ENCODE results near the gene PPP4R3A. TPM values are rescaled to one million over a fixed set of nuclear protein-coding genes. Genes with fewer than 3 reads are reported as not detected.
A peak's percentile ranks its signal among the peaks of the same experiment; 100 is the strongest.

Gene PPP4R3A
- total RNA-seq, 2 experiments from 2014 or later = 84.7 to 119 TPM

- intact Hi-C loops (cut with micrococcal nuclease; ENCODE audit: unreplicated experiment) = loop anchor here (1.0 to 2.0 kb wide), 2 partner anchors 53 to 241 kb away; no protein-coding TSS in a partner anchor
- Histone ChIP-seq H3K9me2 (ENCODE audit: insufficient read depth, low read length) (no peaks in the 10 kb centered on the region), H3K9me3 (ENCODE audit: low read length) (no peaks in the 10 kb centered on the region), H3K27ac (ENCODE audit: low read depth, low read length, poor library complexity, severe bottlenecking) (peak overlapping the region; percentile 87), H3K4me1 (ENCODE audit: insufficient read depth, low read length, poor library complexity, severe bottlenecking) (peaks cover 37% of the 10 kb centered on the region), H4K20me1 (ENCODE audit: insufficient read depth, low read length) (peaks cover 20% of the 10 kb centered on the region), H3K4me2 (ENCODE audit: low read length) (peak overlapping the region; percentile 69), H2AFZ (ENCODE audit: low read length) (peak overlapping the region; percentile 74; the same call in 1 of the 2 replicates), H3K79me2 (ENCODE audit: insufficient read depth, low read depth, low read length) (peaks cover 41% of the 10 kb centered on the region), H3K4me3 (ENCODE audit: low read depth, low read length, poor library complexity, severe bottlenecking) (peak overlapping the region; percentile 89), H3K36me3 (ENCODE audit: insufficient read depth, low read length) (peaks cover 39% of the 10 kb centered on the region)
- DNase-seq (ENCODE audit: low spot score) = peak; percentile 78
- no peak for TF ChIP-seq EZH2phosphoT487 (IDR thresholded peaks at IDR 0.05; ENCODE audit: borderline replicate concordance, low read depth, low read length)
- TF ChIP-seq, protein P1, sequence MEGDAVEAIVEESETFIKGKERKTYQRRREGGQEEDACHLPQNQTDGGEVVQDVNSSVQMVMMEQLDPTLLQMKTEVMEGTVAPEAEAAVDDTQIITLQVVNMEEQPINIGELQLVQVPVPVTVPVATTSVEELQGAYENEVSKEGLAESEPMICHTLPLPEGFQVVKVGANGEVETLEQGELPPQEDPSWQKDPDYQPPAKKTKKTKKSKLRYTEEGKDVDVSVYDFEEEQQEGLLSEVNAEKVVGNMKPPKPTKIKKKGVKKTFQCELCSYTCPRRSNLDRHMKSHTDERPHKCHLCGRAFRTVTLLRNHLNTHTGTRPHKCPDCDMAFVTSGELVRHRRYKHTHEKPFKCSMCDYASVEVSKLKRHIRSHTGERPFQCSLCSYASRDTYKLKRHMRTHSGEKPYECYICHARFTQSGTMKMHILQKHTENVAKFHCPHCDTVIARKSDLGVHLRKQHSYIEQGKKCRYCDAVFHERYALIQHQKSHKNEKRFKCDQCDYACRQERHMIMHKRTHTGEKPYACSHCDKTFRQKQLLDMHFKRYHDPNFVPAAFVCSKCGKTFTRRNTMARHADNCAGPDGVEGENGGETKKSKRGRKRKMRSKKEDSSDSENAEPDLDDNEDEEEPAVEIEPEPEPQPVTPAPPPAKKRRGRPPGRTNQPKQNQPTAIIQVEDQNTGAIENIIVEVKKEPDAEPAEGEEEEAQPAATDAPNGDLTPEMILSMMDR (conservative IDR thresholded peaks at IDR 0.05; ENCODE audit: low read length) = no peak
- no TSS peak for BruUV-seq (replicated peaks)
- ChIA-PET POLR2A (interaction anchor here (0.6 to 12.4 kb wide), 8 partner anchors 19 to 112 kb away, joined by 3 to 196 read pairs (median 4); no protein-coding TSS in a partner anchor), CTCF (ENCODE audit: unreplicated experiment) (interaction anchor here (1.1 to 1.3 kb wide), 3 partner anchors 93 to 240 kb away, joined by 3 to 4 read pairs (median 3); no protein-coding TSS in a partner anchor)
Measured at GRCh38 chr14:91417983-91418386, 92.1 kb downstream of the PPP4R3A start.

DNA sequence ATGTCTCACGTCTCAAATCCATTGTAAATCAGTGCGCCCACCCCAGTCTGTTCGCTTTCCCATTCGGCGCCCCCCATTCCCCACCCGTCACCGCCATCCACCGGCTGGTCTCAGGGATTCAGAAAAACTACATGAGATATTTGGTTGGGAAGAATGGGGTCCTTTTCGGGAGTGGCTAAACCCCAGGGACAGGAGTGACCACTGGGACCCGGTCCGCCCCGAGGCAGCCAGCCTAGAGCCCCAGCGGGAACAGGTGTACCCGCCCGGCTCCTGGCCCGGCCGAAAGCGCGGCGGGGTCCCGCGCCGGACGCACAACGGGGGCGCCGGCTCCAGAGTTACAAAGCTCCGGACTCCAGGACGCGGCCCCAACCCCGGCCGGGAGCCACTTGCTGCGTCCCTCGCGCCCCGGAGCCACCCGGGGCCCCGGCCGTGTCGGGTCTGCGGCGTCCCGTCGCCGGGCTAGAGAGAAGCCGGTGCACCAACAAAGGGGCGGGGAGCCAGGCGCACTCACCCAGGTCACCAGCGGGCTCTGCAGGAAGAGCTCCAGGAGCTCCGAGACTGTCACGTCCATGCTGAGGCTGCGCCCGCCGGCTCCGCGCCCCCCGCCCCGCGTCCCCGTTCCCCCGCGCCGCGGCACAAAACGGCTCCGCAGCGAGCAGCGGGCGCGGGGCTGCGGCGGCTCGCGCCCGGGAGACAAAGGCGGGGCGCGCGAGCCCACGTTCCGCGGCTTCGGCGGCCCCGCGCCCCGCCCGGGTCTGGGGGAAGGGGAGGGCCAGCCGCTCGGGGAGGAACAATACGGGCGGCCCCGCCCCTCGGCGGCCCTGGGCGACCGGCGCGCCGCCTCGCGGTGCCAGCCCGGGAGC lies 92.8 kb downstream of the PPP4R3A start, which contains the start of gene CCDC88C:
CCDC88C (minus strand) TSS at position 701 of the 863 bp plus-strand sequence; CDS start at position 571, 130 bp downstream.
- Histone ChIP-seq H3K79me2 (ENCODE audit: insufficient read depth, low read depth, low read length) (peaks cover 47% of the 10 kb centered on the region), H3K9me2 (ENCODE audit: insufficient read depth, low read length) (no peaks in the 10 kb centered on the region), H3K4me2 (ENCODE audit: low read length) (peak within 1 kb of the TSS; percentile 99), H3K9me3 (ENCODE audit: low read length) (no peaks in the 10 kb centered on the region), H3K4me3 (ENCODE audit: low read depth, low read length, poor library complexity, severe bottlenecking) (peak within 1 kb of the TSS; percentile 89), H3K36me3 (ENCODE audit: insufficient read depth, low read length) (peaks cover 45% of the 10 kb centered on the region), H3K4me1 (ENCODE audit: insufficient read depth, low read length, poor library complexity, severe bottlenecking) (peaks cover 43% of the 10 kb centered on the region), H2AFZ (ENCODE audit: low read length) (peak within 1 kb of the TSS; percentile 74; the same call in 1 of the 2 replicates), H4K20me1 (ENCODE audit: insufficient read depth, low read length) (peaks cover 25% of the 10 kb centered on the region), H3K27ac (ENCODE audit: low read depth, low read length, poor library complexity, severe bottlenecking) (peak within 1 kb of the TSS; percentile 94)
- BruUV-seq (replicated peaks) = no TSS peak
- intact Hi-C loops (cut with micrococcal nuclease; ENCODE audit: unreplicated experiment) = loop anchor here (2.0 kb wide), 1 partner anchor 53 kb away; no protein-coding TSS in a partner anchor
- POLR2A ChIA-PET = interaction anchor here (0.6 to 12.4 kb wide), 8 partner anchors 7 to 113 kb away, joined by 3 to 196 read pairs (median 5); no protein-coding TSS in a partner anchor
- DNase-seq (ENCODE audit: low spot score) = peak; percentile 84
- CTCF ChIA-PET (ENCODE audit: unreplicated experiment) = interaction anchor here (1.1 to 1.3 kb wide), 3 partner anchors 92 to 240 kb away, joined by 3 to 4 read pairs (median 3); no protein-coding TSS in a partner anchor
- TF ChIP-seq EZH2phosphoT487 (IDR thresholded peaks at IDR 0.05; ENCODE audit: borderline replicate concordance, low read depth, low read length) = no peak
- TF ChIP-seq, protein P1 (conservative IDR thresholded peaks at IDR 0.05; ENCODE audit: low read length) = peak; percentile 43; the same call in 1 of the 2 replicates

Data from OCI-LY7 (cell line).